Measurements from ENCODE around the gene TEX48.

GRCh38 chr9:114677418-114677817, 4.6 kb downstream of the TEX48 start:
- TF ChIP-seq CTCF (IDR thresholded peaks at IDR 0.05) (no peak), POLR2A (IDR thresholded peaks at IDR 0.05) (no peak)

Measured in uterus (tissue), 2 donors.